ENCODE measurements around the gene RPTOR. TPM values are rescaled to one million over a fixed set of nuclear protein-coding genes. Genes with fewer than 3 reads are reported as not detected.

The RPTOR gene
- total RNA-seq, 6 donors from 2014 or later = 26.8 to 109 (median 36.8) TPM

DNA sequence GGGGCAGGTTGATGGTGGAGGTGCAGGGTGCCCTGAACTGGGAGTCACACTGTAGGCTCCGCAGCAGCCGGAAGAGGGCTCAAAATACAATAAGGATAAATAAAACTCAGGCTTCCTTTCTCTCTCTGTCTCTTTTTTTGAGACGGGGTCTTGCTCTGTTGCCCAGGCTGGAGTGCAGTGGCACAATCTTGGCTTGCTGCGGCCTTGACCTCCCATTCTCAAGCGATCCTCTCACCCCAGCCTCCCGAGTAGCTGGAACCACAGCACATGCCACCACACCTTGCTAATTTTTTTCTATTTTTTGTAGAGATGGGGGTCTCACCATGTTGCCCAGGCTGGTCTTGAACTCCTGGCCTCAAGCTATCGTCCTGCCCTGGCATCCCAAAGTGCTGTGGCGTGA is 35.3 kb upstream of the RPTOR start:
- no peaks in the 10 kb centered on the region for H3K9me3 ChIP-seq
- no peaks in the 10 kb centered on the region for H3K4me1 ChIP-seq
- DNase-seq = no peak
- ATAC-seq (ENCODE audit: low FRiP score in 2 of 2) = no peak
- H3K27me3 ChIP-seq = no peaks in the 10 kb centered on the region
- H3K27ac ChIP-seq = no peak overlapping the region
- no peak for TF ChIP-seq POLR2A (IDR thresholded peaks at IDR 0.05)
- TF ChIP-seq EP300 (IDR thresholded peaks at IDR 0.05) = no peak
- TF ChIP-seq POLR2AphosphoS5 (IDR thresholded peaks at IDR 0.05) = no peak
- TF ChIP-seq, protein P1, sequence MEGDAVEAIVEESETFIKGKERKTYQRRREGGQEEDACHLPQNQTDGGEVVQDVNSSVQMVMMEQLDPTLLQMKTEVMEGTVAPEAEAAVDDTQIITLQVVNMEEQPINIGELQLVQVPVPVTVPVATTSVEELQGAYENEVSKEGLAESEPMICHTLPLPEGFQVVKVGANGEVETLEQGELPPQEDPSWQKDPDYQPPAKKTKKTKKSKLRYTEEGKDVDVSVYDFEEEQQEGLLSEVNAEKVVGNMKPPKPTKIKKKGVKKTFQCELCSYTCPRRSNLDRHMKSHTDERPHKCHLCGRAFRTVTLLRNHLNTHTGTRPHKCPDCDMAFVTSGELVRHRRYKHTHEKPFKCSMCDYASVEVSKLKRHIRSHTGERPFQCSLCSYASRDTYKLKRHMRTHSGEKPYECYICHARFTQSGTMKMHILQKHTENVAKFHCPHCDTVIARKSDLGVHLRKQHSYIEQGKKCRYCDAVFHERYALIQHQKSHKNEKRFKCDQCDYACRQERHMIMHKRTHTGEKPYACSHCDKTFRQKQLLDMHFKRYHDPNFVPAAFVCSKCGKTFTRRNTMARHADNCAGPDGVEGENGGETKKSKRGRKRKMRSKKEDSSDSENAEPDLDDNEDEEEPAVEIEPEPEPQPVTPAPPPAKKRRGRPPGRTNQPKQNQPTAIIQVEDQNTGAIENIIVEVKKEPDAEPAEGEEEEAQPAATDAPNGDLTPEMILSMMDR (IDR thresholded peaks at IDR 0.05) = no peak
- H3K4me3 ChIP-seq = no peak overlapping the region
- WGBS, 2 donors = 80 to 90% methylated on average over 8 of the region's 8 CpGs
- H3K36me3 ChIP-seq = no peaks in the 10 kb centered on the region

DNA sequence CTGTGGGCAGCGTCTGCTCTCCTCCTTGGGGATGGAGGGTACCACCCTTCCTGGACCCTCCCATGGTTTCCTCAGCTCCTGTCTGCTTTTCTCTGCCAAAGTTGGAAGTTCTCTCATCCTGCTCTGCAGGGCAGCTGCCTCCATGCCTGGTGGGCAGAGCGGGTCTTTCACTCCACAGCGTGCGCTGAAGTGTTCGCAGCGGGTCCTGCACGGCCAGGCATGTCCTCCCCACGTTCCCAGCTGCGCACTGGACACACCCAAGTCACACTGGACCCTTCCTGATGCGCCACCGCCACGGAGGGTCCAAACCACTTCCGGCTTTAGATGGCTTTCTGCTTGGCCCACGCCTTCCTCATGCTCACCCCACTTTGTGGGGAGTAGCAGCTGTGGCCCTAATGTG is 34.5 kb upstream of the RPTOR start:
- no peaks in the 10 kb centered on the region for H3K27me3 ChIP-seq
- no peaks in the 10 kb centered on the region for H3K4me1 ChIP-seq
- peak in 1 of 2 donors; percentile 58 for DNase-seq
- TF ChIP-seq EP300 (IDR thresholded peaks at IDR 0.05) = no peak
- TF ChIP-seq POLR2A (IDR thresholded peaks at IDR 0.05) = no peak
- TF ChIP-seq POLR2AphosphoS5 (IDR thresholded peaks at IDR 0.05) = no peak
- TF ChIP-seq, protein P1 (IDR thresholded peaks at IDR 0.05) = no peak
- H3K9me3 ChIP-seq = no peaks in the 10 kb centered on the region
- no peak overlapping the region for H3K27ac ChIP-seq
- H3K4me3 ChIP-seq = no peak overlapping the region
- WGBS, 2 donors = 86 to 87% methylated on average over 14 of the region's 14 CpGs
- ATAC-seq (ENCODE audit: low FRiP score in 2 of 2) = no peak
- no peaks in the 10 kb centered on the region for H3K36me3 ChIP-seq

DNA sequence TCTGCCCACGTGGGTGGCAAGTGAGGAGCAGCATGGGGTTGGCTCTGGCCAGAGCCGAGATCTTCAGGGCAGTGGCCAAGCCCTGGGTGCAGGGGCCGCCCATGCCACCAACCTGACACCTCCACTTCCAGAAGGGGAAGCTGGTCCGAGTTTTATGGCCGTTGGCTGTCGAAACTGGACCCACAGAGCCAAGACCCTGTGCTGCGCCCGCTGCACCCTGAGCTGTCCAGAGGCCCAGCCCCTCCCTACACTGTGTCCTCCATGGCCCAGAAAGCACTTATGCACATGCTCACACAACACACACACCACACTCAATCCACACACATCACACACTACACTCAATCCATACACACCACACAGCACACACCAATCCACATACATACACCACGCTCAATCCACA is 33.9 kb upstream of the RPTOR start:
- DNase-seq (no peak), ATAC-seq (ENCODE audit: low FRiP score in 2 of 2) (peak in 1 of 2 donors; percentile 16)
- H3K27ac ChIP-seq = no peak overlapping the region
- no peaks in the 10 kb centered on the region for H3K36me3 ChIP-seq
- H3K4me3 ChIP-seq = no peak overlapping the region
- TF ChIP-seq, protein P1 (IDR thresholded peaks at IDR 0.05) = no peak
- no peak for TF ChIP-seq POLR2AphosphoS5 (IDR thresholded peaks at IDR 0.05)
- no peak for TF ChIP-seq EP300 (IDR thresholded peaks at IDR 0.05)
- TF ChIP-seq POLR2A (IDR thresholded peaks at IDR 0.05) = no peak
- H3K9me3 ChIP-seq = no peaks in the 10 kb centered on the region
- H3K27me3 ChIP-seq = no peaks in the 10 kb centered on the region
- no peaks in the 10 kb centered on the region for H3K4me1 ChIP-seq
- 83 to 87% methylated on average over 6 to 9 of the region's 9 CpGs for WGBS, 2 donors

DNA sequence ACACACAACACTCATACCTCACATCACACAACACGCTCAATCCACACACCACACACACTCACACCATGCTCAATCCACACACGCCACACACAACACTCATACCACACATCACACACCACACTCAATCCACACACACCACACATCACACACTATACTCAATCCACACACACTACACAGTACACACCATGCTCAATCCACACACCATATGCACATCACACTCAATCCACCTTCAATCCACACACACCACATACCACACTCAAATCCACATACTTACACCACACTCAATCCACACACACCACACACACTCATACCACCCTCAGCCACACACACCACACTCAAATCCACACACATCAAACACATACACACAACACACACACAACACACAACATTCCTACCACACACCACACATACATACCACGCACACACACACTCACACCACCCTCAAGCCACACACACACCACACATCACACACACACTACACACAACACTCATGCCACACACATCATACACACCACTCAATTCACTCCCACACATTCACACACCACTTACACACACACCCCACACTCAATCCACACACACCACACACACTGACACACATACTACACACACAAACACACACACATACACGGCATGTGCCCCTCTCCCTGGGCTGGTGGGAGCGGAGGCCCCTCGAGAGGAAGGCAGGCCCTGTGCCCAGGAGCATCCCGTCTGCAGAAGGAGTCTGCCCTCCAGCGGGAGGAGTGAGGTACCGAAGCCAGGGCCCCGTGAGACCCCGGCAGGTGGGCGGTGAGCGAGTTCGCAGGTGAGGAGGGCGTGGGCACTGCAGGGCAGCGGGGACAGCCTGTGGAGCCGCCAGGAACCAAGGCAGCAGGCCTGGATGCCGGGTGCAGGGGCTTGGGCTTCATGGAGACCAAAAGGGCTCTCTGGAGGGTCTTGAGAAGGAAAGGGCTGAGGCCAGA is 33.1 kb upstream of the RPTOR start:
- TF ChIP-seq POLR2A (IDR thresholded peaks at IDR 0.05) = no peak
- TF ChIP-seq, protein P1 (IDR thresholded peaks at IDR 0.05) = no peak
- no peak for TF ChIP-seq EP300 (IDR thresholded peaks at IDR 0.05)
- TF ChIP-seq POLR2AphosphoS5 (IDR thresholded peaks at IDR 0.05) = no peak
- 74 to 76% methylated on average over 10 to 15 of the region's 18 CpGs for WGBS, 2 donors

More for the DNA sequence above, 33.1 kb upstream of the RPTOR start:
- Histone ChIP-seq H3K4me3 (no peak overlapping the region), H3K9me3 (no peaks in the 10 kb centered on the region), H3K27ac (no peak overlapping the region), H3K4me1 (no peaks in the 10 kb centered on the region), H3K27me3 (no peaks in the 10 kb centered on the region), H3K36me3 (no peaks in the 10 kb centered on the region)
- DNase-seq (peak in 1 of 2 donors; percentile 62), ATAC-seq (ENCODE audit: low FRiP score in 2 of 2) (peak in 1 of 2 donors; percentile 39)

Measured in upper lobe of left lung (tissue), 6 donors.